ENCODE results near the gene AGXT.
"Not testable (repeated sequence)": the region's sequence is repeated elsewhere in the genome, so short reads cannot be mapped to it uniquely, and the experiment has no call there.

GRCh38 chr2:240846309-240846708 lies 22.3 kb upstream of the AGXT start:
- TF ChIP-seq EZH2 (IDR thresholded peaks at IDR 0.05); POLR2AphosphoS5 (IDR thresholded peaks at IDR 0.05; ENCODE audit: borderline replicate concordance, low read depth, low read length); FOXP2 (optimal IDR thresholded peaks at IDR 0.05; ENCODE audit: control extremely low read depth, extremely low read length, insufficient read depth): not testable (repeated sequence)
